PC-3 (cell line): ENCODE results near the gene RXFP2.

Experiments
- CTCF ChIP-seq: fragments of 300-600 bp; sonication (generic); conservative IDR thresholded peaks from 2 replicates; pipeline ENCODE4 v1.5.1; 2017; ENCODE audit warnings: antibody characterized with exemption, low read depth, mild to moderate bottlenecking, low read length
- EZH2phosphoT487 ChIP-seq: fragments of 300-600 bp; sonication (generic); IDR thresholded peaks from 2 replicates; pipeline ENCODE4 v1.6.1; 2018; ENCODE audit warnings: mild to moderate bottlenecking, antibody characterized with exemption, low read length, borderline replicate concordance

DNA sequence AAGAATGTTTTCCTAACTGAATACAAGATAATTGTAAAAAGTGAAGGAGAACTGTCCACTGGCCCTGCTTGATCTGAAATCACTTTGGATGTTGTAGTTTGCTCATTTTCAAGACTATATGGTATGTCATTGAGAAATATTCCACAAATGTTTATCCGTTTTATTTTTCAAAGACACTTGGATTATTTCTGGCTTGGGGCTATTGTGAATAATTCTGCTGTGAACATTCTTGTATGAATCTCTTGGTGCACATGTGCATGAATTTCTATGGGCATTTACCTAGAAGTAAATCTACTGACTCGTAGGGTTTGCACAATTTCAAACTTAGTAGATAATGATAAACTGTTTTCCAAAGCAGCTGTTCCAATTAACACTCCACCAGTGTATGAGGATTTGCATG lies 8.6 kb downstream of the RXFP2 start:
- TF ChIP-seq CTCF (no peak), EZH2phosphoT487 (no peak)
